ENCODE results near the gene MRPL12.

Gene MRPL12

DNA sequence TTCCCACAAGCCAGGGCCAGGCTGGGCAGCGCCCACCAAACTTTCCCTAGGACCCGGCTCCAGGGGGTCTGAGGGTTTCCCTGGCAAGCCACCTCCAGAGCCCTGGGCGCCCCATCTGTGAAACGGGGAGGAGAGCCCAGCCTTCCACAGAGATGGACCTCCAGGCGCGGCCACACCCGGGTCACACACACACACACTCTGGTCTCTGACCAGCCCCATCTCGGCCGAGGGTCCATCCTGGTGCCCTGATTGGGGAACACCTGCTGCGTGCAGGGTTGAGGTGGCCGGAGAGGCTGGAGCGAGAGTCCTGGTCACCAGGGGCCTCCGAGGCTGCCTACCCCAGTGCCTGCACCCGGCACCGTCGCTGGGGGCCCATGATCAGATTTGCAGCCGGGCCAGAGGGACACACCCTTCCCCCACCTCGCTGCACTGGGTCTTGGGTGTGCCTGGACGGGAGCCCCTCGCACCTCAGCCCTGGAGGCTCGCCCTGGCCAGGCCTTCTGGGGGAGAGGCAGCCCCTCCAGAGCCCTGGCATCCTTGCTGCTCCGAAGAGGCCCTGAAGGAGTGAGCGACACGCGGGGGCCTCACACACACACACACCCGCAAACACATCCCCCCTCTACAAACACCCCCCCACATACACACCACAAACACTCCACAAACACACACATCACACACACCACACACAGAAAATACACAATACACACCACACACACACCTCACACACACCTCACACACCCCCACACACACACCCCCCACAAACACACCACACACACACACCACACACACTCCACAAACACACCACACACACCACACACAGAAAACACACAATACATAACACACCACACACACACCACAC is 38.7 kb downstream of the MRPL12 start:
- no peaks in the 10 kb centered on the region for H3K9me3 ChIP-seq (ENCODE audit: control insufficient read depth, insufficient read depth, low read length)
- no peaks in the 10 kb centered on the region for H3K4me1 ChIP-seq (ENCODE audit: insufficient read depth, low read length)
- H3K36me3 ChIP-seq (ENCODE audit: insufficient read depth, low read length) = no peaks in the 10 kb centered on the region
- no peak overlapping the region for H3K9ac ChIP-seq (ENCODE audit: low read depth, low read length)

Data from ES-I3 (cell line).